ENCODE measurements around the gene SLC25A41.

Gene SLC25A41

GRCh38 chr19:6460099-6460884 lies 26.7 kb upstream of the SLC25A41 start:
- DNase-seq (ENCODE audit: low spot score) = peak; percentile 97

- peak; percentile 90 for DNase-seq (ENCODE audit: low spot score)
These were observed 25.9 kb upstream of the SLC25A41 start, which contains the start of gene SLC25A23 for GRCh38 chr19:6459262-6460098. TSS of gene SLC25A23 (minus strand) at chr19:6459792. CDS start at chr19:6459628, 164 bp downstream.

GRCh38 chr19:6458695-6459261 lies 25.2 kb upstream of the SLC25A41 start:
- no peak for DNase-seq (ENCODE audit: low spot score)

GRCh38 chr19:6457958-6458694 lies 24.6 kb upstream of the SLC25A41 start:
- no peak for DNase-seq (ENCODE audit: low spot score)

- DNase-seq (ENCODE audit: low spot score) = no peak
These were observed 22.4 kb upstream of the SLC25A41 start for GRCh38 chr19:6455924-6456323.

GRCh38 chr19:6453951-6454565 lies 20.5 kb upstream of the SLC25A41 start:
- no peak for DNase-seq (ENCODE audit: low spot score)

GRCh38 chr19:6452899-6453298 lies 19.3 kb upstream of the SLC25A41 start:
- DNase-seq (ENCODE audit: low spot score) = no peak

GRCh38 chr19:6452223-6452614 lies 18.7 kb upstream of the SLC25A41 start:
- DNase-seq (ENCODE audit: low spot score) = no peak

- no peak for DNase-seq (ENCODE audit: low spot score)
These were observed 18.1 kb upstream of the SLC25A41 start for GRCh38 chr19:6451583-6452222.

GRCh38 chr19:6450166-6450565 lies 16.6 kb upstream of the SLC25A41 start:
- no peak for DNase-seq (ENCODE audit: low spot score)

GRCh38 chr19:6448045-6448444 lies 14.5 kb upstream of the SLC25A41 start:
- DNase-seq (ENCODE audit: low spot score) = no peak

- no peak for DNase-seq (ENCODE audit: low spot score)
These were observed 12.9 kb upstream of the SLC25A41 start for GRCh38 chr19:6446452-6446851.

GRCh38 chr19:6443986-6444385 lies 10.4 kb upstream of the SLC25A41 start:
- no peak for DNase-seq (ENCODE audit: low spot score)

GRCh38 chr19:6442087-6442688 lies 8.6 kb upstream of the SLC25A41 start:
- DNase-seq (ENCODE audit: low spot score) = no peak

GRCh38 chr19:6440905-6441304 lies 7.3 kb upstream of the SLC25A41 start:
- DNase-seq (ENCODE audit: low spot score) = no peak

GRCh38 chr19:6439743-6440142 lies 6.2 kb upstream of the SLC25A41 start:
- no peak for DNase-seq (ENCODE audit: low spot score)

GRCh38 chr19:6433165-6433564 lies 398 bp downstream of the SLC25A41 start:
- no peak for DNase-seq (ENCODE audit: low spot score)

- no peak for DNase-seq (ENCODE audit: low spot score)
These were observed 1.7 kb downstream of the SLC25A41 start for GRCh38 chr19:6431891-6432290.

GRCh38 chr19:6429419-6430221 lies 3.9 kb downstream of the SLC25A41 start:
- no peak for DNase-seq (ENCODE audit: low spot score)

All from left forelimb (tissue), 1 donor.